ENCODE results near the gene HMG20A.

GRCh38 chr15:77373441-77373840, 47.2 kb upstream of the HMG20A start:
- no peak for TF ChIP-seq TAF1 (IDR thresholded peaks at IDR 0.05; ENCODE audit: borderline replicate concordance, insufficient read depth, low read length)
- TF ChIP-seq SIN3A (IDR thresholded peaks at IDR 0.05; ENCODE audit: borderline replicate concordance, insufficient read depth, low read length): no peak
